ENCODE measurements around the gene GRB2.

DNA sequence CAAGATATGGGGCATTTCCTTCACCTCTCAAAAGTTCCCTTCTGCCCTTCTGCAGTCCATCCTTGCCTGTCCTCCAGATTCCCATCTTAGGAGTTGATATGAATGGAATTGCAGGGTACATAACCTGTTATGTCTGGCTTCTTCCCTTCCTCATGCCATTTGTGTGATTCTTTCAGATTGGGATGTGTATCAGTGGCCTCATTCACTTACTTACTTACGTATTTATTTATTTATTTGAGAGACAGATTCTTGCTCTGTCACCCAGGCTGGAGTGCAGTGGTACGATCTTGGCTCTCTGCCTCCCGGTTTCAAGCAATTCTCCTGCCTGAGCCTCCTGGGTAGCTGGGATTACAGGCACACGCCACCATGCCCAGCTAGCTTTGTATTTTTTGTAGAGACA, 44.8 kb upstream of the GRB2 start:
- TF ChIP-seq, protein P1, sequence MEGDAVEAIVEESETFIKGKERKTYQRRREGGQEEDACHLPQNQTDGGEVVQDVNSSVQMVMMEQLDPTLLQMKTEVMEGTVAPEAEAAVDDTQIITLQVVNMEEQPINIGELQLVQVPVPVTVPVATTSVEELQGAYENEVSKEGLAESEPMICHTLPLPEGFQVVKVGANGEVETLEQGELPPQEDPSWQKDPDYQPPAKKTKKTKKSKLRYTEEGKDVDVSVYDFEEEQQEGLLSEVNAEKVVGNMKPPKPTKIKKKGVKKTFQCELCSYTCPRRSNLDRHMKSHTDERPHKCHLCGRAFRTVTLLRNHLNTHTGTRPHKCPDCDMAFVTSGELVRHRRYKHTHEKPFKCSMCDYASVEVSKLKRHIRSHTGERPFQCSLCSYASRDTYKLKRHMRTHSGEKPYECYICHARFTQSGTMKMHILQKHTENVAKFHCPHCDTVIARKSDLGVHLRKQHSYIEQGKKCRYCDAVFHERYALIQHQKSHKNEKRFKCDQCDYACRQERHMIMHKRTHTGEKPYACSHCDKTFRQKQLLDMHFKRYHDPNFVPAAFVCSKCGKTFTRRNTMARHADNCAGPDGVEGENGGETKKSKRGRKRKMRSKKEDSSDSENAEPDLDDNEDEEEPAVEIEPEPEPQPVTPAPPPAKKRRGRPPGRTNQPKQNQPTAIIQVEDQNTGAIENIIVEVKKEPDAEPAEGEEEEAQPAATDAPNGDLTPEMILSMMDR (conservative IDR thresholded peaks at IDR 0.05 in 1 of 2, IDR thresholded peaks at IDR 0.05 in 1 of 2; ENCODE audit: extremely low read depth in 1 of 2, insufficient read depth in 1 of 2, low read depth in 1 of 2, low read length in 2 of 2) = no peak
- TF ChIP-seq EZH2 (IDR thresholded peaks at IDR 0.05; ENCODE audit: borderline replicate concordance, low read length) = no peak
